Suprapubic skin (tissue), 4 donors: Measurements from ENCODE around the gene CCND1. TPM values are rescaled to one million over a fixed set of nuclear protein-coding genes. Genes with fewer than 3 reads are reported as not detected.

Experiments
- DNase-seq, 2 donors: peaks; one replicate each; pipeline ENCODE4 v3.0.0-alpha.2; 2019; ENCODE audit warnings: low spot score in 2 of 2
- H3K27ac ChIP-seq: fragments of 200-600 bp; sonication (generic); one replicate; pipeline ENCODE4 v1.5.1; 2019
- H3K27me3 ChIP-seq: fragments of 200-600 bp; sonication (generic); one replicate; pipeline ENCODE4 v1.5.1; 2019
- H3K36me3 ChIP-seq: fragments of 200-600 bp; sonication (generic); one replicate; pipeline ENCODE4 v1.5.1; 2019
- H3K4me1 ChIP-seq: fragments of 200-600 bp; sonication (generic); one replicate; pipeline ENCODE4 v1.5.1; 2019
- H3K4me3 ChIP-seq: fragments of 200-600 bp; sonication (generic); one replicate; pipeline ENCODE4 v1.5.1; 2019; ENCODE audit warnings: mild to moderate bottlenecking
- H3K9me3 ChIP-seq: fragments of 200-600 bp; sonication (generic); one replicate; pipeline ENCODE4 v1.5.1; 2019
- EP300 ChIP-seq: sonication (generic); formaldehyde crosslinking; IDR thresholded peaks from one replicate; pipeline ENCODE4 v1.6.1; 2017; ENCODE audit warnings: antibody characterized with exemption
- POLR2A ChIP-seq, 2 donors: fragments of 450-650 bp; IDR thresholded peaks; one replicate each; pipeline ENCODE4 v1.6.1; 2017; ENCODE audit warnings: antibody characterized with exemption in 2 of 2, mild to moderate bottlenecking in 2 of 2, moderate library complexity in 2 of 2
- POLR2AphosphoS5 ChIP-seq, 3 donors: sonication (generic); formaldehyde crosslinking; IDR thresholded peaks; one replicate each; pipeline ENCODE4 v1.6.1; 2017; ENCODE audit warnings: antibody characterized with exemption in 3 of 3
- WGBS: methylation state at CpG from one replicate; pipeline ENCODE4 v1.1.5; 2018; 5-methylcytosine and 5-hydroxymethylcytosine counted together
- total RNA-seq, 4 donors: library from RNA; depleted of rRNA; stranded (reverse); fragments of >200 nt; gene quantifications; one replicate each; pipeline ENCODE4 v1.1.0, GENCODE V29; 2016
- TF ChIP-seq, protein P1 (sequence below), 2 donors: fragments of 200-600 bp in 1 of 2; fragments of 450-650 bp in 1 of 2; sonication (generic) in 1 of 2; IDR thresholded peaks; one replicate each; pipeline ENCODE4 v1.5.1; 2016 to 2019; ENCODE audit warnings: antibody characterized with exemption in 2 of 2, mild to moderate bottlenecking in 1 of 2, moderate library complexity in 1 of 2

The CCND1 gene
- total RNA-seq, 4 donors from 2014 or later = 161 to 340 (median 270) TPM

DNA sequence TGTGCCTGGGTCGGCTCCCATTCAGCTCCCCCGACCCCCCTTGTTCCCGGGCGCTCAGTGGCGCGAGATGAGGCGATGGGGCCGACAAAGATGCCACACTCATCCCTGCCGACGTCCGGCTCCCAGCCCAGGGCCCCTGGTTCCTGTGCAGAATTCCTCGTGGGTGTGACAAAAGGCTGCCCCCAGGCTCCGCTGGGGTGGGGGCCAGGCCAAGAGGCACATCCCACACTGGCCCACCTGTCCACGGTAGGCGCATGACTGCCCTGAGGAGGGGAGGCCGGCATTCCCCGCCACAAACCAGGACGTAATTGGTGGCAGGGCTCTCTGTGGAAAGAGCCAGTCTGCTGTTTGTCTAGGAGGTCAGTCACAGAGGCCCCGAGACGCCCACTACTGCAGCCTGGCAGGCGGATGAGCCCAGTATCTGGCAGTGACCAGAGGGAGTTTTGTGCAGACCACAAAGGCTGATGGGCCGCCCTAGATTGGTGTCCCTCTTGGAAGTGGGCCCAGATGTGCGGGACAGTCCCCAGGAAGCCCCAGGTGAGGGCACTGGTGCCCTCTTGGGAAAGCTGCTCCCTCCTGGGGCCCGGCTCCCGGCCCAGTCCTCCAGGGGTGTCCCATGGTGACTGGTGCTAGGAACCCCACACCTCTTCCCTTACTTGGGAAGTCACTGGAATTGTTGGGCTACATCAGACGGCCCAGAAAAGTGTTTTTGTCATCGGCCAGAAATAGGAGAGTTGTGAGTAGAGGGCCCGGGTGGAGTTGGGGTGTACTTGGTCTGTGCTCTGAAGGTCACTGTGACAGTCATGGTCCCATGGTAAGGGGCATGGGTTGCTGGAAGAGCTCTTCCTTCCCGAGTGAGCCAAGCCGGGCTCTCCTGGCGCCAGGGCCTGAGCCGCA, 5.8 kb downstream of the CCND1 start:
- WGBS = 85% methylated on average over 25 of the region's 32 CpGs
- peaks cover 50% of the 10 kb centered on the region for H3K36me3 ChIP-seq
- H3K27me3 ChIP-seq = no peaks in the 10 kb centered on the region
- peaks cover 32% of the 10 kb centered on the region for H3K4me1 ChIP-seq
- no peak for TF ChIP-seq EP300
- TF ChIP-seq POLR2AphosphoS5 (IDR thresholded peaks at IDR 0.05) = no peak
- TF ChIP-seq, protein P1, sequence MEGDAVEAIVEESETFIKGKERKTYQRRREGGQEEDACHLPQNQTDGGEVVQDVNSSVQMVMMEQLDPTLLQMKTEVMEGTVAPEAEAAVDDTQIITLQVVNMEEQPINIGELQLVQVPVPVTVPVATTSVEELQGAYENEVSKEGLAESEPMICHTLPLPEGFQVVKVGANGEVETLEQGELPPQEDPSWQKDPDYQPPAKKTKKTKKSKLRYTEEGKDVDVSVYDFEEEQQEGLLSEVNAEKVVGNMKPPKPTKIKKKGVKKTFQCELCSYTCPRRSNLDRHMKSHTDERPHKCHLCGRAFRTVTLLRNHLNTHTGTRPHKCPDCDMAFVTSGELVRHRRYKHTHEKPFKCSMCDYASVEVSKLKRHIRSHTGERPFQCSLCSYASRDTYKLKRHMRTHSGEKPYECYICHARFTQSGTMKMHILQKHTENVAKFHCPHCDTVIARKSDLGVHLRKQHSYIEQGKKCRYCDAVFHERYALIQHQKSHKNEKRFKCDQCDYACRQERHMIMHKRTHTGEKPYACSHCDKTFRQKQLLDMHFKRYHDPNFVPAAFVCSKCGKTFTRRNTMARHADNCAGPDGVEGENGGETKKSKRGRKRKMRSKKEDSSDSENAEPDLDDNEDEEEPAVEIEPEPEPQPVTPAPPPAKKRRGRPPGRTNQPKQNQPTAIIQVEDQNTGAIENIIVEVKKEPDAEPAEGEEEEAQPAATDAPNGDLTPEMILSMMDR (IDR thresholded peaks at IDR 0.05) = no peak
- TF ChIP-seq POLR2A (IDR thresholded peaks at IDR 0.05) = no peak
- peak in 1 of 2 donors; percentile 55 for DNase-seq
- H3K4me3 ChIP-seq = no peak overlapping the region
- H3K27ac ChIP-seq = no peak overlapping the region
- H3K9me3 ChIP-seq = no peaks in the 10 kb centered on the region

GRCh38 chr11:69647390-69647748, 6.4 kb downstream of the CCND1 start:
- peaks cover 56% of the 10 kb centered on the region for H3K36me3 ChIP-seq
- peak in 1 of 2 donors; percentile 48 for DNase-seq
- 84% methylated on average over 11 of the region's 11 CpGs for WGBS
- no peaks in the 10 kb centered on the region for H3K9me3 ChIP-seq
- no peak overlapping the region for H3K4me3 ChIP-seq
- H3K4me1 ChIP-seq = peaks cover 32% of the 10 kb centered on the region
- no peak overlapping the region for H3K27ac ChIP-seq
- no peaks in the 10 kb centered on the region for H3K27me3 ChIP-seq
- TF ChIP-seq EP300 (no peak), POLR2AphosphoS5 (IDR thresholded peaks at IDR 0.05) (no peak), POLR2A (IDR thresholded peaks at IDR 0.05) (no peak)
- TF ChIP-seq, protein P1 (IDR thresholded peaks at IDR 0.05) = no peak

- Histone ChIP-seq H3K36me3 (peaks cover 61% of the 10 kb centered on the region), H3K27me3 (no peaks in the 10 kb centered on the region), H3K9me3 (no peaks in the 10 kb centered on the region), H3K4me3 (no peak overlapping the region), H3K27ac (no peak overlapping the region), H3K4me1 (peaks cover 30% of the 10 kb centered on the region)
- peak in 1 of 2 donors; percentile 54 for DNase-seq
- WGBS = 81% methylated on average over 24 of the region's 28 CpGs
- TF ChIP-seq POLR2A (IDR thresholded peaks at IDR 0.05) = no peak
- TF ChIP-seq, protein P1 (IDR thresholded peaks at IDR 0.05) = no peak
- TF ChIP-seq POLR2AphosphoS5 (IDR thresholded peaks at IDR 0.05) = no peak
- TF ChIP-seq EP300 = no peak
Observed at GRCh38 chr11:69647761-69648497, 7.0 kb downstream of the CCND1 start.

- Histone ChIP-seq H3K4me1 (peaks cover 20% of the 10 kb centered on the region), H3K27ac (no peak overlapping the region), H3K27me3 (no peaks in the 10 kb centered on the region), H3K36me3 (peaks cover 71% of the 10 kb centered on the region), H3K9me3 (no peaks in the 10 kb centered on the region), H3K4me3 (no peak overlapping the region)
- TF ChIP-seq EP300 (no peak), POLR2A (IDR thresholded peaks at IDR 0.05) (no peak), POLR2AphosphoS5 (IDR thresholded peaks at IDR 0.05) (no peak)
- TF ChIP-seq, protein P1 (IDR thresholded peaks at IDR 0.05) = no peak
- 87% methylated on average over 32 of the region's 37 CpGs for WGBS
- DNase-seq = peak in 1 of 2 donors; percentile 52
Observed at GRCh38 chr11:69648679-69649575, 8.0 kb downstream of the CCND1 start.
